ENCODE data around the gene CNOT8. TPM values are rescaled to one million over a fixed set of nuclear protein-coding genes. Genes with fewer than 3 reads are reported as not detected.

Gene CNOT8
- total RNA-seq, 1 experiment from 2014 or later: 45.6 TPM

GRCh38 chr5:154873791-154874331 lies 15.4 kb downstream of the CNOT8 start:
- H3K27me3 Mint-ChIP-seq (ENCODE audit: low read depth): no peaks in the 10 kb centered on the region
- Histone ChIP-seq H3K27me3 (ENCODE audit: insufficient read depth, low read length) (no peaks in the 10 kb centered on the region), H4K5ac (ENCODE audit: insufficient read length, low read depth, low read length) (no peak overlapping the region), H3K79me2 (ENCODE audit: insufficient read depth, low read length) (no peaks in the 10 kb centered on the region), H3K14ac (ENCODE audit: insufficient read depth, low read length) (no peak overlapping the region), H2BK20ac (ENCODE audit: low read depth, low read length, poor library complexity, severe bottlenecking) (no peak overlapping the region), H4K20me1 (ENCODE audit: control insufficient read depth, insufficient read depth, insufficient read length) (no peaks in the 10 kb centered on the region), H3K23me2 (ENCODE audit: insufficient read length, low read depth, low read length, poor library complexity, severe bottlenecking) (no peaks in the 10 kb centered on the region), H3K9ac (ENCODE audit: extremely low read depth, insufficient read length, low read length) (no peak overlapping the region), H2AFZ (ENCODE audit: low read length) (no peak overlapping the region), H3K79me1 (ENCODE audit: insufficient read depth, low read depth, low read length, poor library complexity, severe bottlenecking) (no peaks in the 10 kb centered on the region), H2AK5ac (ENCODE audit: insufficient read length, low read length) (no peak overlapping the region), H2BK15ac (ENCODE audit: low read depth, low read length) (no peak overlapping the region), H4K8ac (replicated peaks; ENCODE audit: insufficient read length, low read depth, low read length) (no peak overlapping the region), H3K4ac (ENCODE audit: low read depth, low read length) (no peak overlapping the region), H3K27ac (ENCODE audit: insufficient read length, low read depth, low read length) (no peak overlapping the region), H3K4me2 (ENCODE audit: insufficient read depth, insufficient read length, low read length) (no peak overlapping the region), H2BK120ac (ENCODE audit: low read depth, low read length, poor library complexity, severe bottlenecking) (no peak overlapping the region), H3K4me1 (ENCODE audit: insufficient read depth, low read length) (no peaks in the 10 kb centered on the region), H3K18ac (ENCODE audit: insufficient read length, low read depth, low read length) (no peak overlapping the region), H2BK12ac (ENCODE audit: insufficient read length, low read depth, low read length) (no peak overlapping the region), H4K91ac (ENCODE audit: insufficient read length, low read depth, low read length) (no peak overlapping the region), H2BK5ac (ENCODE audit: insufficient read length, low read length) (no peak overlapping the region), H3K9me3 (ENCODE audit: control insufficient read depth, low read depth, low read length) (no peaks in the 10 kb centered on the region), H3K56ac (ENCODE audit: insufficient read length, low read depth, low read length) (no peak overlapping the region), H3T11ph (ENCODE audit: low read length) (no peak overlapping the region), H3K23ac (ENCODE audit: insufficient read length, low read depth, low read length) (no peak overlapping the region)
- TF ChIP-seq CTCF (conservative IDR thresholded peaks at IDR 0.05): no peak
- peaks cover 46 to 82% (median 73%) of the 10 kb centered on the region in 3 experiments for H3K36me3 Mint-ChIP-seq (ENCODE audit: insufficient read depth in 1 of 3, low read depth in 3 of 3)
- no peak for DNase-seq
- WGBS (ENCODE audit: extremely low coverage, insufficient read length, low lambda C conversion rate): no CpG with 5 or more reads among the region's 5 CpGs
- peaks cover 5 to 7% of the 10 kb centered on the region in 2 experiments; a peak in 4 of 5 replicates for H3K9me3 Mint-ChIP-seq
- H3K27ac Mint-ChIP-seq: no peak overlapping the region
- no peak overlapping the region for H3K4me3 Mint-ChIP-seq
- H3K4me1 Mint-ChIP-seq: no peaks in the 10 kb centered on the region
